Body of pancreas (tissue), 4 donors: ENCODE data around the gene SMIM24.

Experiments
- POLR2A ChIP-seq, 3 donors: fragments of 450-650 bp; IDR thresholded peaks; one replicate each; pipeline ENCODE4 v1.6.1; 2016; ENCODE audit warnings: antibody characterized with exemption in 3 of 3, mild to moderate bottlenecking in 2 of 3
- TF ChIP-seq, protein P1 (sequence below), 7 experiments: fragments of 450-650 bp in 4 of 7; fragments of 200-600 bp in 3 of 7; sonication (generic) in 3 of 7; IDR thresholded peaks; one replicate each; pipeline ENCODE4 v1.5.1; 2016 to 2019; ENCODE audit warnings: antibody characterized with exemption in 7 of 7

DNA sequence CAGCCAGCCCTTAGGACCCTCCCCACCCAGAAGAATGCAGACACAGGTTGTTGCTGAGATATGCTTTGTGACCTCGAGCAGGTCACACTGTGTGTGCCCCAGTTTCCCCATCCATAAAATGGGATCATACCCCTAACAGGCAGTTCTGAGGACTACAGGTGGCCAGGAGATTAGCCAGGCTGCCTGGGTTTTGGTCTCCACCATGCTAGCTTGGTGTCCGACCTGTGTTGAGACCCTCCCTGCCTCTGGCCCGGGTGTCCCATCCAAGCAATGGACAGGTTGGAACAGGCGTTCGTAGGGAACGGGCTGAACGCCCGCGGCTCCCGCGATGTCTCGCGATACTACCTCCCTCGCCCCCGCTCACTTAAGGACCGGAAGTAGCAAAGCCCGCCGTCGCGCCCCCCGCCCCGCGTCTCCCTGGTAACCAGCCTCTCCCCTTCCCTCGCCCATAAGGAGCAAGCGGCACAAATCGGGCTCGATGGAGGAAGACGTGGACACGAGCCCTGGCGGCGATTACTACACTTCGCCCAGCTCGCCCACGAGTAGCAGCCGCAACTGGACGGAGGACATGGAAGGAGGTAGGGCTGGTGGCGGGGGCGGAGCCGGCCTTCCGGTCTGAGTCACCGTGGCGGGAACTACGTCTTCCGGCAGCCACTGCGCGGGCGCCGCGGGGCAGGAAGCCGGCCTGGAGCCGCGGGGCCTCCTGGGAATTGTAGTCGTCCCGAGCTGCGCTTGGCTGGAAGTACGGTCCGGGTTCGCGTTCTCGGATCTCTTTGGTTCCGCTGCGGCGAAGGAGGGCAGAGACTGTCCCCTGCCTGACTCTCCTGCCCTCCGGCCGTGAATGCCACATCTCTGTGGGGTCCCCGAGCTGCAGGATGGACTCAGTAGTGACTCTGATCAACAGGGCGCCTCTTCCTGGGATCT lies 45.4 kb downstream of the SMIM24 start:
- TF ChIP-seq, protein P1, sequence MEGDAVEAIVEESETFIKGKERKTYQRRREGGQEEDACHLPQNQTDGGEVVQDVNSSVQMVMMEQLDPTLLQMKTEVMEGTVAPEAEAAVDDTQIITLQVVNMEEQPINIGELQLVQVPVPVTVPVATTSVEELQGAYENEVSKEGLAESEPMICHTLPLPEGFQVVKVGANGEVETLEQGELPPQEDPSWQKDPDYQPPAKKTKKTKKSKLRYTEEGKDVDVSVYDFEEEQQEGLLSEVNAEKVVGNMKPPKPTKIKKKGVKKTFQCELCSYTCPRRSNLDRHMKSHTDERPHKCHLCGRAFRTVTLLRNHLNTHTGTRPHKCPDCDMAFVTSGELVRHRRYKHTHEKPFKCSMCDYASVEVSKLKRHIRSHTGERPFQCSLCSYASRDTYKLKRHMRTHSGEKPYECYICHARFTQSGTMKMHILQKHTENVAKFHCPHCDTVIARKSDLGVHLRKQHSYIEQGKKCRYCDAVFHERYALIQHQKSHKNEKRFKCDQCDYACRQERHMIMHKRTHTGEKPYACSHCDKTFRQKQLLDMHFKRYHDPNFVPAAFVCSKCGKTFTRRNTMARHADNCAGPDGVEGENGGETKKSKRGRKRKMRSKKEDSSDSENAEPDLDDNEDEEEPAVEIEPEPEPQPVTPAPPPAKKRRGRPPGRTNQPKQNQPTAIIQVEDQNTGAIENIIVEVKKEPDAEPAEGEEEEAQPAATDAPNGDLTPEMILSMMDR (IDR thresholded peaks at IDR 0.05): no peak
- TF ChIP-seq POLR2A (IDR thresholded peaks at IDR 0.05): peak in 2 of 3 donors; percentile 24 to 25
